ENCODE results near the gene DPM2.

- TF ChIP-seq, protein P1, sequence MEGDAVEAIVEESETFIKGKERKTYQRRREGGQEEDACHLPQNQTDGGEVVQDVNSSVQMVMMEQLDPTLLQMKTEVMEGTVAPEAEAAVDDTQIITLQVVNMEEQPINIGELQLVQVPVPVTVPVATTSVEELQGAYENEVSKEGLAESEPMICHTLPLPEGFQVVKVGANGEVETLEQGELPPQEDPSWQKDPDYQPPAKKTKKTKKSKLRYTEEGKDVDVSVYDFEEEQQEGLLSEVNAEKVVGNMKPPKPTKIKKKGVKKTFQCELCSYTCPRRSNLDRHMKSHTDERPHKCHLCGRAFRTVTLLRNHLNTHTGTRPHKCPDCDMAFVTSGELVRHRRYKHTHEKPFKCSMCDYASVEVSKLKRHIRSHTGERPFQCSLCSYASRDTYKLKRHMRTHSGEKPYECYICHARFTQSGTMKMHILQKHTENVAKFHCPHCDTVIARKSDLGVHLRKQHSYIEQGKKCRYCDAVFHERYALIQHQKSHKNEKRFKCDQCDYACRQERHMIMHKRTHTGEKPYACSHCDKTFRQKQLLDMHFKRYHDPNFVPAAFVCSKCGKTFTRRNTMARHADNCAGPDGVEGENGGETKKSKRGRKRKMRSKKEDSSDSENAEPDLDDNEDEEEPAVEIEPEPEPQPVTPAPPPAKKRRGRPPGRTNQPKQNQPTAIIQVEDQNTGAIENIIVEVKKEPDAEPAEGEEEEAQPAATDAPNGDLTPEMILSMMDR (IDR thresholded peaks at IDR 0.05): no peak
- TF ChIP-seq EP300 (IDR thresholded peaks at IDR 0.05): no peak
Observed at GRCh38 chr9:127953768-127954505, 16.3 kb upstream of the DPM2 start.
